Activated naive CD8-positive, alpha-beta T cell treated with anti-CD3 and anti-CD28 coated beads, Interleukin-2, amount 50 U/mL, for 24 hours (primary cell): ENCODE measurements around the gene ZNF425.
"Not testable (repeated sequence)": the region's sequence is repeated elsewhere in the genome, so short reads cannot be mapped to it uniquely, and the experiment has no call there.

Experiments used
- ATAC-seq: fragments of 150-1000 bp; cut with Tn5 transposase; one replicate; pipeline ENCODE4 v1.10.0; 2021
- DNase-seq: peaks from one replicate; pipeline ENCODE4 v3.0.0; 2021
- H3K27ac Mint-ChIP-seq: one replicate; pipeline ENCODE4 v1.8.0; 2021; ENCODE audit warnings: mild to moderate bottlenecking, mixed read lengths
- H3K27me3 Mint-ChIP-seq: one replicate; pipeline ENCODE4 v1.8.0; 2021; ENCODE audit warnings: mixed read lengths
- H3K36me3 Mint-ChIP-seq: one replicate; pipeline ENCODE4 v1.8.0; 2021; ENCODE audit warnings: low read depth, mixed read lengths
- H3K4me1 Mint-ChIP-seq: one replicate; pipeline ENCODE4 v1.8.0; 2021; ENCODE audit warnings: mixed read lengths
- H3K4me3 Mint-ChIP-seq: one replicate; pipeline ENCODE4 v1.8.0; 2021; ENCODE audit warnings: mild to moderate bottlenecking, moderate library complexity, mixed read lengths
- H3K9me3 Mint-ChIP-seq: one replicate; pipeline ENCODE4 v1.8.0; 2021; ENCODE audit warnings: mixed read lengths

ZNF425 gene

DNA sequence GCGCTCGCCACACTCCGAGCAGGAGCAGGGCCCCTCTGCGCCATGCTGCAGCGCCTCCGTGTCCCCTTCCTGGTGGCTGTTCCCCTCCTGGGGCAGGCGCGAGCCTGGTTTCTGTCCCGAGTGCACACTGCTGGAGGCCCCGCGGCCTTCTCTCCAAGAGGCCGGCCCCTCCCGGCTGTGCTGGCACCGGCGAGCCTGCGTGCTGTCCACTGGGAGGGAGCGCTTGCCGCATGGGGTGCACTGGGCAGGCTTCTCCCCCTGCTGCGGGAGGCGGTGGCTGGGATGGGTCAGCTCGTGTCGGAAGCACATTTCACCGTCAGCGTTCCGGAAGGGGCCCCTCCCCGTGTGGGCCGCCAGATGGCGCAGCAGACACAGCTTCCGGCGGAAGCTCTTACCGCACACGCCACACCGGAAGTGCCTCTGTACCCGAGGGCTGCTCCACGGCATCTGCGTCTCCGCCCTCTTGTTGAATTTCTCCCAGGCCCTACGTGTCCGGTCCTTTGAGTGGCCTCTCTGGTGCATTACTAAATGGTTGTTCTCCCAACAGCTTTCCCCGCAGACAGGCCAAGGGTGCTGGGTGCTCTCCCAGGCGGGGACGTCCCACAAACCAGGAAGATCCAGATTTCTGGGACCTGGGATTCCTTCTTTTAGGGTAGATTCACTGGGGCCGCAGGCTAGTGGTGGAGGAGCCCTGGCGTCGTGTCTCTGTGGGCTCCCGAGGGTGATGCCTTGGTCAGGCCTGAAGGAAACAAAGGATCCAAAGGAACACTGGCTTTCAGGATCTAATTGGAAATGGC, 54.3 kb downstream of the ZNF425 start:
- H3K27me3 Mint-ChIP-seq, result no peaks in the 10 kb centered on the region
- no peak overlapping the region for H3K27ac Mint-ChIP-seq
- peak overlapping the region; percentile 67 for H3K4me3 Mint-ChIP-seq
- ATAC-seq (peak; percentile 80), DNase-seq (peak; percentile 59)
- H3K4me1 Mint-ChIP-seq, result peaks cover 2% of the 10 kb centered on the region
- H3K36me3 Mint-ChIP-seq, result peaks cover 18% of the 10 kb centered on the region
- H3K9me3 Mint-ChIP-seq, result no peaks in the 10 kb centered on the region

DNA sequence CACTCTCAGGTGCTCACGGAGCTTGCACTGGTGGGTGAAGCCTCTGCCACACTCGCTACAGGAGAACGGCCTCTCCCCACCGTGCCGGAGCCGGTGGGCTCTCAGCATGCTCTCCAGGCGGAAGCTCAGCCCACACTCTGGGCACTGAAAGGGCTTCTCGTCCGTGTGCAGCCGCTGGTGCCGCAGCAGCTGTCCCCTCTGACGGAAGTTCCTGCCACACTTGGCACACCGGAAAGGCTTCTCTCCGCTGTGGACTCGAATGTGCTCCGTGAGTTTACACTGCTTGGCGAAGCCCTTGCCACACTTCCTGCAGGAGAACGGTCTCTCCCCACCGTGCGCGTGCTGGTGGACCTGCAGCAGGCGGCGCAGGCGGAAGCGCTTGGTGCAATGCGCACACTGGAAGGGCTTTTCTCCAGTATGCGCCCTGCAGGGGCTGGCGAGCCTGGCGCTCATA, 54.9 kb downstream of the ZNF425 start:
- ATAC-seq (peak; percentile 13), DNase-seq (no peak)
- no peak overlapping the region for H3K27ac Mint-ChIP-seq
- H3K4me3 Mint-ChIP-seq, result no peak overlapping the region
- no peaks in the 10 kb centered on the region for H3K27me3 Mint-ChIP-seq
- peaks cover 15% of the 10 kb centered on the region for H3K36me3 Mint-ChIP-seq
- H3K9me3 Mint-ChIP-seq, result no peaks in the 10 kb centered on the region
- peaks cover 2% of the 10 kb centered on the region for H3K4me1 Mint-ChIP-seq

DNA sequence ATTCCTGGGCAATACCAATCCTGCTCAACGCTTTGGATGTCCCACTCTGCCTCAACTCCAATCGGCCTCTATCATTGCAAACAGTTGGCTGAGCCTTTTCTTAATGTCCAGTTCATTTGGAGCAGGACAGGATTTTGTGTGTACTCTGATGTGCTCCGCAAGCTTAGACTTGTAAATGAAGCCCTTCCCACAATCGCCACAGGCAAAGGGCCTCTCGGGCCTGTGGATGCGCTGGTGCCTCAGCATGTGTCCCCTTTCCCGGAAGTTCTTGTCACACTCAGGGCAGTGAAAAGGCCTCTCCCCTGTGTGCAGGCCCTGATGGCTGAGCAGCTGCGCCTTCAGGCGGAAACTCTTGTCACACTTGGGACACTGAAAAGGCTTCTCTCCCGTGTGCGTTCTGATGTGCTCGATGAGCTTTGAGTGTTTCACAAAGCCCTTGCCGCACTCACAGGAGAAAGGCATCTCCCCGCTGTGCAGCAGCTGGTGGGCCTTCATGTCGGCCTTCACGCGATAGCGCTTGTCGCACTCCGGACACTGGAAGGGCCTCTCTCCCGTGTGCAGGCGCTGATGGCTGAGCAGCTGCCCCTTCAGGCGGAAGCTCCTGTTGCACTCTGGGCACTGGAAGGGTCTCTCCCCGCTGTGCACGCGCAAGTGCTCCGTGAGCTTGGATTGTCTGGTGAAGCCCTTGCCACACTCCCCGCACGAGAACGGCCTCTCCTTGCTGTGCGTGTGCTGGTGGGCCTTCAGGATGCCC, 55.6 kb downstream of the ZNF425 start:
- no peaks in the 10 kb centered on the region for H3K27me3 Mint-ChIP-seq
- ATAC-seq (no peak), DNase-seq (no peak)
- no peaks in the 10 kb centered on the region for H3K9me3 Mint-ChIP-seq
- H3K4me1 Mint-ChIP-seq, result peaks cover 2% of the 10 kb centered on the region
- no peak overlapping the region for H3K4me3 Mint-ChIP-seq
- no peak overlapping the region for H3K27ac Mint-ChIP-seq
- H3K36me3 Mint-ChIP-seq, result peaks cover 15% of the 10 kb centered on the region

DNA sequence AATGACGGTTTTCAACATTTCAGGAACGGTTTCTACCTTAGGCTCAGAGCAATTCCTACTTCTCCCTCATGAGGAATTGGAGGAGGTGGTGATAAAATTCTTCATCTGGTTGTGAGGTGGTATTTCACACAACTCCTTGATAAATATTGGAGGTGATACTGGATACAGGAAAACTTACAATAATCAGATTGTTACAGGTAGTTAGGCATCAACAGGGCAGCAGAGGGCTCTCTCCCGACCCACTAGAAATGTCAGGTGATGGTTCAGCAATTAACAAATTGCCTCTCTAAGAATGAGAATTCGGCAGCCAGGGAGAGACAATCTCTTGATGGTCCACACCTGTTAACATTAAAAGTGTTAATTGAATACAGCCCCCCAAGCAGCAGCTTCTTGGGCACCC, 58.3 kb downstream of the ZNF425 start:
- no peak overlapping the region for H3K4me3 Mint-ChIP-seq
- no peaks in the 10 kb centered on the region for H3K27me3 Mint-ChIP-seq
- H3K9me3 Mint-ChIP-seq, result no peaks in the 10 kb centered on the region
- peaks cover 8% of the 10 kb centered on the region for H3K4me1 Mint-ChIP-seq
- H3K27ac Mint-ChIP-seq, result no peak overlapping the region
- ATAC-seq (no peak), DNase-seq (no peak)
- peaks cover 9% of the 10 kb centered on the region for H3K36me3 Mint-ChIP-seq

DNA sequence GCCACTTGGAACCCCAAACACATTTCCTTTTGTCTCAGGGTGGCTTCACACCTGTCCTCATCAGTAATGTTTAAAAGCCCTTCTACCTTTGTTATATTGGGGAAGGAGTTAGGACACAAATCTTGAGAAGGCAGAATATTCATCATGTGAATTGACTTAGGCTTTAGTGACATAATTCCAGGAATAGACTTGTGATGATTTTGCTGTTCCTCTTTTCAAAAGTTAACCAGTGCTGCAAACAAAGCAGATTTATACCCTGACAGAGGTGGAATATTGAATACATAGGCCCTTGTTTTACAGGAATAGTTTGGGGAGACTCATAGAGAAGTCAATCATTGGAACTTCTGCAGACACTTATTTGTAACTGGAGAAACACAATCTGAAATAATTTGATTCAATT, 62.6 kb downstream of the ZNF425 start:
- H3K36me3 Mint-ChIP-seq, result peaks cover 3% of the 10 kb centered on the region
- H3K4me1 Mint-ChIP-seq, result peaks cover 6% of the 10 kb centered on the region
- no peak for DNase-seq
- H3K4me3 Mint-ChIP-seq, result no peak overlapping the region
- H3K9me3 Mint-ChIP-seq, result no peaks in the 10 kb centered on the region
- no peak for ATAC-seq
- no peaks in the 10 kb centered on the region for H3K27me3 Mint-ChIP-seq
- no peak overlapping the region for H3K27ac Mint-ChIP-seq

DNA sequence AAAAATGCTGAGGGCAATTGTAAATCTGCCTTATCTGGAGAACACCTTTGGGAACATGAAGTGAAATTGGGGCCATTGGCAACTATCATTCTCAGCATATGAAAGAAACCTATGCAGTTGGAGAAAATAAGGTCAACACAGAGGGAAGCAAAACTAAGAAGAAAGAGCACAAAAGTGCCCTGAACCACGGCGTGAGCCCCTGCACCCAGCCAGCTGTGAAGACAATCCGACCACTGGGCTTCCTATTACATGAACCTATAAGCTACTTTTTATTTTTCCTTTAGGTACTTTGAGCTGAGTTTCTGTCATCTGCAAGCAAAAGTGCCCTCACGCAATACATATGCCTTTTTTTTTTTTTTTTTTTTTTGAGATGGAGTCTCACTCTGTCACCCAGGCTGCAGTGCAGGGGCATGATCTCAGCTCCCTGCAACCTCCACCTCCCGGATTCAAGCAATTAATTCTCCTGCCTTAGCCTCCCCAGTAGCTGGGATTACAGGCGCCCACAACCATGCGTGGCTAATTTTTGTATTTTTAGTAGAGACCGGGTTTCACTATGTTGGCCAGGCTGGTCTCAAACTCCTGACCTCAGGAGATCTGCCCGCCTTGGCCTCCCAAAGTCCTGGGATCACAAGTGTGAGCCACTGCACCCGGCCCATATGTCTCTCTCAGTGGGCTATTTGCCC, 63.8 kb downstream of the ZNF425 start:
- not testable (repeated sequence) for H3K36me3 Mint-ChIP-seq, H3K27ac Mint-ChIP-seq, H3K4me1 Mint-ChIP-seq, H3K27me3 Mint-ChIP-seq, ATAC-seq, DNase-seq, H3K9me3 Mint-ChIP-seq, H3K4me3 Mint-ChIP-seq

DNA sequence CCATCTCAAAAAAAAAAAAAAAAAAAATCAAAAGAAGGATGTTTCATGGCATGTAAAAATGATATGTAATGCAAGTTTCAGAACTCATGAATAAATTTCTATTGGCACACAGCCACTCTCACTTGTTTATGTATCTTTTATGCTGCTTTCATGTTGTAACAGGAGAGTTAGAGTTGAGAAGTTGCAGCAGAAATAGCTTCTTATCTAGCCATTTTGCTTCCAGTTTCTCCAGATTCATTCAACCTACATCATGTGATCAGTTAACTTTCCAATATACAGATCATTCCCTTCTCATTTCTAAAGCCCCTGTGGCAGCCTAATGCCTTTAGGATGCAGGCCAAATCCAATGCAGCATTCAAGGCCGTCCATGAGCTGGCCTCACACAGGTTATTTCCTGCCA, 66.0 kb downstream of the ZNF425 start:
- H3K36me3 Mint-ChIP-seq, result no peaks in the 10 kb centered on the region
- no peak overlapping the region for H3K4me3 Mint-ChIP-seq
- H3K27ac Mint-ChIP-seq, result no peak overlapping the region
- no peaks in the 10 kb centered on the region for H3K9me3 Mint-ChIP-seq
- DNase-seq (no peak), ATAC-seq (no peak)
- peaks cover 5% of the 10 kb centered on the region for H3K4me1 Mint-ChIP-seq
- H3K27me3 Mint-ChIP-seq, result no peaks in the 10 kb centered on the region

DNA sequence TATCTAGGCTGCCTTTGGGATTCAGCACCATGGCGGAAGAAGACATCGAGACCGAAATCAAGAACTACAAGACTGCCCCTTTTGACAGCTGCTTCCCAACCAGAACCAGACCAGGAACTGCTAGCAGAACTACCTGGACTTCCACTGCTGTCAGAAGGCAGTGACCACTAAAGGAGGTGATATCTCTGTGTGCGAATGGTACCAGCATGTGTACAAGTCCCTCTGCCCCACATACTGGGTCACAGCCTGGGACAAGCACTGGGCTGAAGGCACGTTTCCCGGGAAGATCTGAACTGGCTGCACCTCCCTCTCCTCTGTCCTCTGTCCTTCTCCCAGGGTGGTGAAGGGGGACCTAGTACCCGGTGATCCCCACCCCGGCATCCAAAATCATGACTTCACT, 72.2 kb downstream of the ZNF425 start:
- no peaks in the 10 kb centered on the region for H3K4me1 Mint-ChIP-seq
- H3K4me3 Mint-ChIP-seq, result no peak overlapping the region
- no peaks in the 10 kb centered on the region for H3K9me3 Mint-ChIP-seq
- DNase-seq (no peak), ATAC-seq (no peak)
- H3K27ac Mint-ChIP-seq, result no peak overlapping the region
- H3K27me3 Mint-ChIP-seq, result no peaks in the 10 kb centered on the region
- H3K36me3 Mint-ChIP-seq, result no peaks in the 10 kb centered on the region

DNA sequence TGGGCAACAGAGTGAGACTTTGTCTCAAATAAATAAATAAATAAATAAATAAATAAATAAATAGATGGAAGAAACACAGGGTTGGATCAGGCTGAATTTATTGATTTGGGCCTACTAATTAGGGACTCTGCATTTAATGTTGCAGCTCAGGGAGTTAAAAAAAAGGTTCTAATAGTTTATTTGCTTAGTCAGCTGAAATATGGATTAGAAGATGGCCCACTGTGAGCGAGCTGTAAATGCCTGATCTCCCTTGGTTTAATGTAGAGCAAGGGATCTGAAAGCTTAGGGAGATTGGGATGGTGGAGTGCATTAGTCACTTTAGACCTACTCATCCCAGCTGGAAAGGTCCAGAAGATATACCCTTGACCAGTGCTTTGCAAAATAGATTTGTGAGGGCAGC, 72.7 kb downstream of the ZNF425 start:
- no peak for ATAC-seq
- DNase-seq, result no peak
- no peaks in the 10 kb centered on the region for H3K4me1 Mint-ChIP-seq
- no peak overlapping the region for H3K27ac Mint-ChIP-seq
- no peak overlapping the region for H3K4me3 Mint-ChIP-seq
- H3K27me3 Mint-ChIP-seq, result no peaks in the 10 kb centered on the region
- H3K9me3 Mint-ChIP-seq, result no peaks in the 10 kb centered on the region
- H3K36me3 Mint-ChIP-seq, result no peaks in the 10 kb centered on the region
